HEK293 (cell line): ENCODE data around the gene LGALSL.
A peak's percentile ranks its signal among the peaks of the same experiment; 100 is the strongest.

Experiments used
- GLIS1 ChIP-seq: fragments of 450-650 bp; formaldehyde crosslinking; IDR thresholded peaks from 2 replicates; pipeline ENCODE4 v1.5.1; 2016; ENCODE audit warnings: missing biosample characterization, missing genetic modification characterization
- KLF10 ChIP-seq: fragments of 450-650 bp; IDR thresholded peaks from 2 replicates; pipeline ENCODE4 v1.5.1; 2018; ENCODE audit warnings: missing biosample characterization, mild to moderate bottlenecking, missing genetic modification characterization
- KLF7 ChIP-seq: fragments of 450-650 bp; formaldehyde crosslinking; IDR thresholded peaks from 2 replicates; pipeline ENCODE4 v1.5.1; 2016; ENCODE audit warnings: missing biosample characterization, missing genetic modification characterization, borderline replicate concordance
- YY2 ChIP-seq: fragments of 450-650 bp; formaldehyde crosslinking; IDR thresholded peaks from 2 replicates; pipeline ENCODE4 v1.5.1; 2016; ENCODE audit warnings: missing biosample characterization, missing genetic modification characterization
- ZBTB20 ChIP-seq: fragments of 450-650 bp; formaldehyde crosslinking; IDR thresholded peaks from 2 replicates; pipeline ENCODE4 v1.5.1; 2016; ENCODE audit warnings: missing biosample characterization, missing genetic modification characterization
- ZBTB48 ChIP-seq: fragments of 450-650 bp; formaldehyde crosslinking; IDR thresholded peaks from 2 replicates; pipeline ENCODE4 v1.5.1; 2016; ENCODE audit warnings: missing biosample characterization, missing genetic modification characterization
- ZBTB8A ChIP-seq: fragments of 450-650 bp; formaldehyde crosslinking; IDR thresholded peaks from 2 replicates; pipeline ENCODE4 v1.5.1; 2016; ENCODE audit warnings: missing biosample characterization, missing genetic modification characterization
- ZIC2 ChIP-seq: fragments of 450-650 bp; formaldehyde crosslinking; IDR thresholded peaks from 2 replicates; pipeline ENCODE4 v1.5.1; 2016; ENCODE audit warnings: missing biosample characterization, missing genetic modification characterization
- ZNF138 ChIP-seq: fragments of 450-650 bp; formaldehyde crosslinking; IDR thresholded peaks from 2 replicates; pipeline ENCODE4 v1.5.1; 2016; ENCODE audit warnings: missing biosample characterization, missing genetic modification characterization, borderline replicate concordance
- ZNF16 ChIP-seq: fragments of 450-650 bp; formaldehyde crosslinking; IDR thresholded peaks from 2 replicates; pipeline ENCODE4 v1.5.1; 2016; ENCODE audit warnings: low read depth, missing biosample characterization, missing genetic modification characterization
- ZNF350 ChIP-seq: fragments of 450-650 bp; formaldehyde crosslinking; IDR thresholded peaks from 2 replicates; pipeline ENCODE4 v1.5.0; 2017; ENCODE audit warnings: missing biosample characterization, mild to moderate bottlenecking, missing genetic modification characterization
- ZNF354C ChIP-seq: fragments of 450-650 bp; formaldehyde crosslinking; IDR thresholded peaks from 2 replicates; pipeline ENCODE4 v1.5.1; 2016; ENCODE audit warnings: missing biosample characterization, missing genetic modification characterization, low read depth, borderline replicate concordance
- ZNF549 ChIP-seq: fragments of 450-650 bp; IDR thresholded peaks from 2 replicates; pipeline ENCODE4 v1.5.1; 2018; ENCODE audit warnings: missing biosample characterization, missing genetic modification characterization, mild to moderate bottlenecking, inconsistent platforms, moderate library complexity
- ZNF623 ChIP-seq: fragments of 450-650 bp; formaldehyde crosslinking; IDR thresholded peaks from 2 replicates; pipeline ENCODE4 v1.5.1; 2016; ENCODE audit warnings: missing biosample characterization, missing genetic modification characterization
- ZNF843 ChIP-seq: fragments of 450-650 bp; formaldehyde crosslinking; IDR thresholded peaks from 2 replicates; pipeline ENCODE4 v1.5.1; 2016; ENCODE audit warnings: missing biosample characterization, missing genetic modification characterization
- ZSCAN30 ChIP-seq: fragments of 450-650 bp; IDR thresholded peaks from 2 replicates; pipeline ENCODE4 v1.5.1; 2018; ENCODE audit warnings: missing biosample characterization, mild to moderate bottlenecking, missing genetic modification characterization, moderate library complexity
- TF ChIP-seq, protein P1 (sequence below): fragments of 450-650 bp; formaldehyde crosslinking; IDR thresholded peaks from 2 replicates; pipeline ENCODE4 v1.5.1; 2017; ENCODE audit warnings: missing biosample characterization, missing genetic modification characterization
- TF ChIP-seq, protein P2 (sequence below): fragments of 450-650 bp; formaldehyde crosslinking; IDR thresholded peaks from 2 replicates; pipeline ENCODE4 v1.5.1; 2016; ENCODE audit warnings: missing biosample characterization, missing genetic modification characterization, borderline replicate concordance
- TF ChIP-seq, protein P3 (sequence below): fragments of 450-650 bp; IDR thresholded peaks from 2 replicates; pipeline ENCODE4 v1.5.1; 2018; ENCODE audit warnings: missing biosample characterization, missing genetic modification characterization

LGALSL gene

DNA sequence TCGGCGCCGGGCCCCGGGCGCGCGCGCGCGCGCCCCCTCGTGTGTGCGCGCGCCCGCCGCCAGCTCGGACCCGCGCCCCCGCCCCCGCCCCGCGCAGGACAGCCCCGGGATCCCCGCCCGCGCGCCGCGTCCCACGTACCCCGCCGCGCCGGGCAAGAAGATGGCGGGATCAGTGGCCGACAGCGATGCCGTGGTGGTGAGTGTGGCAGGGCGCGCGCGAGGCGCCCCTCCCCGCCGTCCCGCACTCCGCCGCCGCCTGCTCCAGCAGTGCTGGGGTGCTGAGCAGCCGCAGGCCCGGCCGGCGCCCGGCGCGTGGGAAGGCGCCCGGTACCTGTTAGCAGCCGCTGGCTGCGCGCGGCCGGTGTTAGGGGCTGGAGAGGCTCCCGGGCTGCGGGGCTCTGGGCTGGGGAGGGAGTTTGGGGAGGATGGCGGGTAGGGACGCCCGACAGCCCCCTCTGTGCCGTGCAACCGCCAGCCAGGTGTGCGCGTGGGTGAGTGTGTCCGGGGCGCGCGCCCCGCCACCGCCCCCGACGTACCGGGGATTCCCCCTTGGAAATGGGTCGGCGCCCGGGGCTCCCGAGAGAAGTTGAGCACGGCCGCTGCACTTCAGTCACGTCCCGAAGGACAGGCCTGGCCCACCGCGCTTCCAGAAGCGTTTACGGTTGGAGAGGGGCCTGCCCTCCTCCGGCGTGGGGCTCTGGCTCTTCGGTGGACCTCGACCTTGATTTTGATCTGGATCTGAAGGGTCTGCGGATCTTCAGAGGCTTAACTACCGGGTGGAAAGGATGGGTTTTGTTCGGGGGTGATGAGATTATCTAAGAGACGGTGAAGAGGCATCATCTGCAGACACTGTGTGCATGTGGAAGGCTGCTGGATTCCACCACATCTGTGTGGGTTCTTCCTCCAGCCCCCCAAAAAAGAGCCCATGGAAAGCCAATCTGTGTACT lies 697 bp downstream of the LGALSL start (continued):
- 0 out of 2 replicates have a peak, but pooled peaks have one; percentile 6 for TF ChIP-seq KLF10 (tag by site-specific recombination)
- TF ChIP-seq ZBTB8A (tag by site-specific recombination), result peak; percentile 32; the same call in 1 of the 2 replicates
- no peak for TF ChIP-seq ZSCAN30 (tag by site-specific recombination)
- TF ChIP-seq YY2 (tag by site-specific recombination), result no peak
- no peak for TF ChIP-seq ZNF843
- TF ChIP-seq ZNF16 (tag by site-specific recombination), result no peak
- TF ChIP-seq ZBTB20 (tag by site-specific recombination), result peak; percentile 55
- TF ChIP-seq, protein P1, sequence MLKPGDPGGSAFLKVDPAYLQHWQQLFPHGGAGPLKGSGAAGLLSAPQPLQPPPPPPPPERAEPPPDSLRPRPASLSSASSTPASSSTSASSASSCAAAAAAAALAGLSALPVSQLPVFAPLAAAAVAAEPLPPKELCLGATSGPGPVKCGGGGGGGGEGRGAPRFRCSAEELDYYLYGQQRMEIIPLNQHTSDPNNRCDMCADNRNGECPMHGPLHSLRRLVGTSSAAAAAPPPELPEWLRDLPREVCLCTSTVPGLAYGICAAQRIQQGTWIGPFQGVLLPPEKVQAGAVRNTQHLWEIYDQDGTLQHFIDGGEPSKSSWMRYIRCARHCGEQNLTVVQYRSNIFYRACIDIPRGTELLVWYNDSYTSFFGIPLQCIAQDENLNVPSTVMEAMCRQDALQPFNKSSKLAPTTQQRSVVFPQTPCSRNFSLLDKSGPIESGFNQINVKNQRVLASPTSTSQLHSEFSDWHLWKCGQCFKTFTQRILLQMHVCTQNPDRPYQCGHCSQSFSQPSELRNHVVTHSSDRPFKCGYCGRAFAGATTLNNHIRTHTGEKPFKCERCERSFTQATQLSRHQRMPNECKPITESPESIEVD (tag by site-specific recombination), result no peak
- TF ChIP-seq GLIS1 (tag by site-specific recombination), result no peak
- TF ChIP-seq, protein P2, sequence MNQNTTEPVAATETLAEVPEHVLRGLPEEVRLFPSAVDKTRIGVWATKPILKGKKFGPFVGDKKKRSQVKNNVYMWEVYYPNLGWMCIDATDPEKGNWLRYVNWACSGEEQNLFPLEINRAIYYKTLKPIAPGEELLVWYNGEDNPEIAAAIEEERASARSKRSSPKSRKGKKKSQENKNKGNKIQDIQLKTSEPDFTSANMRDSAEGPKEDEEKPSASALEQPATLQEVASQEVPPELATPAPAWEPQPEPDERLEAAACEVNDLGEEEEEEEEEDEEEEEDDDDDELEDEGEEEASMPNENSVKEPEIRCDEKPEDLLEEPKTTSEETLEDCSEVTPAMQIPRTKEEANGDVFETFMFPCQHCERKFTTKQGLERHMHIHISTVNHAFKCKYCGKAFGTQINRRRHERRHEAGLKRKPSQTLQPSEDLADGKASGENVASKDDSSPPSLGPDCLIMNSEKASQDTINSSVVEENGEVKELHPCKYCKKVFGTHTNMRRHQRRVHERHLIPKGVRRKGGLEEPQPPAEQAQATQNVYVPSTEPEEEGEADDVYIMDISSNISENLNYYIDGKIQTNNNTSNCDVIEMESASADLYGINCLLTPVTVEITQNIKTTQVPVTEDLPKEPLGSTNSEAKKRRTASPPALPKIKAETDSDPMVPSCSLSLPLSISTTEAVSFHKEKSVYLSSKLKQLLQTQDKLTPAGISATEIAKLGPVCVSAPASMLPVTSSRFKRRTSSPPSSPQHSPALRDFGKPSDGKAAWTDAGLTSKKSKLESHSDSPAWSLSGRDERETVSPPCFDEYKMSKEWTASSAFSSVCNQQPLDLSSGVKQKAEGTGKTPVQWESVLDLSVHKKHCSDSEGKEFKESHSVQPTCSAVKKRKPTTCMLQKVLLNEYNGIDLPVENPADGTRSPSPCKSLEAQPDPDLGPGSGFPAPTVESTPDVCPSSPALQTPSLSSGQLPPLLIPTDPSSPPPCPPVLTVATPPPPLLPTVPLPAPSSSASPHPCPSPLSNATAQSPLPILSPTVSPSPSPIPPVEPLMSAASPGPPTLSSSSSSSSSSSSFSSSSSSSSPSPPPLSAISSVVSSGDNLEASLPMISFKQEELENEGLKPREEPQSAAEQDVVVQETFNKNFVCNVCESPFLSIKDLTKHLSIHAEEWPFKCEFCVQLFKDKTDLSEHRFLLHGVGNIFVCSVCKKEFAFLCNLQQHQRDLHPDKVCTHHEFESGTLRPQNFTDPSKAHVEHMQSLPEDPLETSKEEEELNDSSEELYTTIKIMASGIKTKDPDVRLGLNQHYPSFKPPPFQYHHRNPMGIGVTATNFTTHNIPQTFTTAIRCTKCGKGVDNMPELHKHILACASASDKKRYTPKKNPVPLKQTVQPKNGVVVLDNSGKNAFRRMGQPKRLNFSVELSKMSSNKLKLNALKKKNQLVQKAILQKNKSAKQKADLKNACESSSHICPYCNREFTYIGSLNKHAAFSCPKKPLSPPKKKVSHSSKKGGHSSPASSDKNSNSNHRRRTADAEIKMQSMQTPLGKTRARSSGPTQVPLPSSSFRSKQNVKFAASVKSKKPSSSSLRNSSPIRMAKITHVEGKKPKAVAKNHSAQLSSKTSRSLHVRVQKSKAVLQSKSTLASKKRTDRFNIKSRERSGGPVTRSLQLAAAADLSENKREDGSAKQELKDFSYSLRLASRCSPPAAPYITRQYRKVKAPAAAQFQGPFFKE (tag by site-specific recombination), result no peak
- TF ChIP-seq ZNF354C (tag by site-specific recombination), result no peak
- no peak for TF ChIP-seq KLF7 (tag by site-specific recombination)
- TF ChIP-seq ZBTB48, result peak; percentile 35; the same call in 1 of the 2 replicates
- no peak for TF ChIP-seq ZNF138 (tag by site-specific recombination)
- TF ChIP-seq ZIC2 (tag by site-specific recombination), result no peak
- no peak for TF ChIP-seq ZNF549 (tag by site-specific recombination)
- TF ChIP-seq, protein P3, sequence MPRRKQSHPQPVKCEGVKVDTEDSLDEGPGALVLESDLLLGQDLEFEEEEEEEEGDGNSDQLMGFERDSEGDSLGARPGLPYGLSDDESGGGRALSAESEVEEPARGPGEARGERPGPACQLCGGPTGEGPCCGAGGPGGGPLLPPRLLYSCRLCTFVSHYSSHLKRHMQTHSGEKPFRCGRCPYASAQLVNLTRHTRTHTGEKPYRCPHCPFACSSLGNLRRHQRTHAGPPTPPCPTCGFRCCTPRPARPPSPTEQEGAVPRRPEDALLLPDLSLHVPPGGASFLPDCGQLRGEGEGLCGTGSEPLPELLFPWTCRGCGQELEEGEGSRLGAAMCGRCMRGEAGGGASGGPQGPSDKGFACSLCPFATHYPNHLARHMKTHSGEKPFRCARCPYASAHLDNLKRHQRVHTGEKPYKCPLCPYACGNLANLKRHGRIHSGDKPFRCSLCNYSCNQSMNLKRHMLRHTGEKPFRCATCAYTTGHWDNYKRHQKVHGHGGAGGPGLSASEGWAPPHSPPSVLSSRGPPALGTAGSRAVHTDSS (tag by site-specific recombination), result no peak
- TF ChIP-seq ZNF623 (tag by site-specific recombination), result no peak
- no peak for TF ChIP-seq ZNF350 (tag by site-specific recombination)
- TF ChIP-seq, all 188 proteins: peak for 15
